HCT116 (cell line): ENCODE results near the gene DUS3L.

Experiments
- CTCF ChIP-seq, 3 experiments: fragments of 200-600 bp in 1 of 3; sonication (generic) in 1 of 3; IDR thresholded peaks in 2 of 3; conservative IDR thresholded peaks in 1 of 3; 2 replicates each; pipeline ENCODE4 v1.5.1; 2012 to 2017; ENCODE audit warnings: low read depth in 2 of 3, low read length in 2 of 3, antibody characterized with exemption in 1 of 3, borderline replicate concordance in 1 of 3, control low read depth in 1 of 3, mild to moderate bottlenecking in 1 of 3, mixed read lengths in 1 of 3, mixed run types in 1 of 3, moderate library complexity in 1 of 3; ENCODE audit not compliant: insufficient read depth in 1 of 3
- POLR2AphosphoS5 ChIP-seq: IDR thresholded peaks from 2 replicates; pipeline ENCODE4 v1.6.1; 2011; ENCODE audit warnings: mild to moderate bottlenecking, low read depth, low read length, moderate library complexity
- REST ChIP-seq: IDR thresholded peaks from 2 replicates; pipeline ENCODE4 v1.6.1; 2012; ENCODE audit warnings: low read depth

DNA sequence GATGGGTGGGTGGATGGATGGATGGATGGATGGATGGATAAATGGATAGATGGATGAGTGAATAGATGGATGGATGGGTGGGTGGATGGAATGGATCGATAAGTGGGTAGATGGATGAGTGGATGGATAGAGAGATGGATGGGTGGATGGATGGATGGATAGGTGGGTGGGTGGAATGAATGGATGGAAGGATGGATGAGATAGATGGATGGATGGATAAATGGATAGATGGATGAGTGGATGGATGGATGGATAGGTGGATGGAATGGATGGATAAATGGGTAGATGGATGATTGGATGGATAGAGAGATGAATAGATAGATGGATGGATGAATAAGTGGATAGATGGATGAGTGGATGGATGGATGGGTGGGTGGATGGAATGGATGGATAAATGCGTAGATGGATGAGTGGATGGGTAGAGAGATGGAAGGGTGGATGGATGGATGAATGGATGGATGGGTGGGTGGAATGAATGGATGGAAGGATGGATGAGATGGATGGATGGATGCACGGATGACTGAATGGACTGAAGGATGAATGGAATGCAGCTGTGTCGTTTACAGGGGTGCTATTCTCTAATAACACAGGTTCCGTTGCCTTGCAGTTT, 28.2 kb downstream of the DUS3L start:
- TF ChIP-seq CTCF (IDR thresholded peaks at IDR 0.05 in 2 of 3, conservative IDR thresholded peaks at IDR 0.05 in 1 of 3; ENCODE audit: borderline replicate concordance in 1 of 3, insufficient read depth in 1 of 3, low read depth in 2 of 3, low read length in 2 of 3) (no peak), POLR2AphosphoS5 (no peak), REST (no peak)
